Activated B cell treated with CpG ODN at 0.5 μM for 24 hours (primary cell): ENCODE measurements around the gene ZNF750. TPM values are rescaled to one million over a fixed set of nuclear protein-coding genes. Genes with fewer than 3 reads are reported as not detected.

Experiments used
- ATAC-seq: fragments of 200-7000 bp; cut with Tn5 transposase; one replicate; pipeline ENCODE4 v1.10.0; 2021; ENCODE audit warnings: low read depth, mild to moderate bottlenecking, moderate library complexity
- CTCF ChIA-PET: fragments of 350-600 bp; sonication (Branson Sonifier 250); formaldehyde crosslinking; loops from one replicate; lab custom pipeline; 2021; ENCODE audit warnings: antibody characterized with exemption; lab: Charles Lee
- POLR2A ChIA-PET: fragments of 350-600 bp; sonication (Branson Sonifier 250); formaldehyde crosslinking; loops from one replicate; lab custom pipeline; 2021; ENCODE audit warnings: antibody characterized with exemption; lab: Charles Lee
- DNase-seq: peaks from one replicate; pipeline ENCODE4 v3.0.0; 2022
- H3K27ac Mint-ChIP-seq: one replicate; pipeline ENCODE4 v1.8.0; 2020; ENCODE audit warnings: mixed read lengths
- H3K27me3 Mint-ChIP-seq: one replicate; pipeline ENCODE4 v1.8.0; 2021; ENCODE audit warnings: mixed read lengths
- H3K36me3 Mint-ChIP-seq: one replicate; pipeline ENCODE4 v1.8.0; 2021; ENCODE audit warnings: low read depth, mixed read lengths
- H3K4me1 Mint-ChIP-seq: one replicate; pipeline ENCODE4 v1.8.0; 2021; ENCODE audit warnings: mixed read lengths
- H3K4me3 Mint-ChIP-seq: one replicate; pipeline ENCODE4 v1.8.0; 2020; ENCODE audit warnings: mild to moderate bottlenecking, mixed read lengths
- H3K9me3 Mint-ChIP-seq: one replicate; pipeline ENCODE4 v1.8.0; 2020; ENCODE audit warnings: mixed read lengths
- intact Hi-C: fragments of 100-400 bp; cut with micrococcal nuclease; formaldehyde crosslinking; loops from one replicate; pipeline ENCODE4 v1.15.1; 2024
- total RNA-seq: library from RNA; stranded (reverse); gene quantifications from 2 replicates; pipeline ENCODE4 v1.2.3, GENCODE V29; 2022
- TF ChIP-seq, protein P1 (sequence below): fragments of 200-600 bp; IDR thresholded peaks from one replicate; pipeline ENCODE4 v1.8.0; 2022; ENCODE audit warnings: antibody characterized with exemption, mild to moderate bottlenecking

ZNF750 gene
- total RNA-seq, 1 donor from 2014 or later = not detected

DNA sequence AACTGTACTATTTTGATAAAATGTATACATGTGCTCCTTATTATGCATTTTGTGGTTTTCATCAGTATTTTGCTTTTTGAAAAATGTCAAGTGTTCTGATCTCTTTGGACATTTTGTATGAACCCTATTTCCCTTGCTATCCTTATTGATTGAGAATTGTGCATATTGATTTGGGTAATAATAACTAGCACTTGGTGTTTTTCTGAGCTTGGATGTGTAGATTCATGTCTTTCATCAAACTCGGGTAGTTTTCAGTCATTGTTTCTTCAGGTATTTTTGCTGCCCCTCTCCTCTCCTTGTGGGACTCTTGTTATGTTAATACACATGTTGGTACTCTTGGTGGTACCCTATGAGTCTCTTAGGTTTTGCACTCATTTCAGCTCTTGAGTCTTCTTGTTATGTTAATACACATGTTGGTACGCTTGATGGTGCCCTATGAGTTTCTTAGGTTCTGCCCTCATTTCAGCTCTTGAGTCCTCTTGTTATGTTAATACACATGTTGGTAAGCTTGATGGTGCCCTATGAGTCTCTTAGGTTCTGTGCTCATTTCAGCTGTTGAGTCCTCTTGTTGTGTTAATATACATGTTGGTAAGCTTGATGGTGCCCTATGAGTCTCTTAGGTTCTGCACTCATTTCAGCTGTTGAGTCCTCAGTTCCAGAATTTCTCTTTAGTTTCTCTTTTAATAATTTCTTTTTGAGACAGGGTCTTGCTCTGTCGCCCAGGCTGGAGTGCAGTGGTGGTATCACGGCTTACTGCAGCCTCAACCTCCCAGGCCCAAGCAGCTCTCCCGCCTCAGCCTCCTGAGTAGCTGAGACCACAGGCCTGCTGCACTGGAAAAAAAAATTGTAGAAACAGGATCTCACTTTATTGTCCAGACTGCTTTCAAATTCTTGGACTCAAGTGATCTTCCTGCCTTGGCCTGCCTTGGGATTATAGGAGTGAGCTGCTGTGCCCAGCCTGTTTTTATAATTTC, 19.3 kb downstream of the ZNF750 start:
- POLR2A ChIA-PET = interaction anchor here (0.8 kb wide), 1 partner anchor 51 kb away, joined by 4 read pairs; no protein-coding TSS in a partner anchor
- TF ChIP-seq, protein P1, sequence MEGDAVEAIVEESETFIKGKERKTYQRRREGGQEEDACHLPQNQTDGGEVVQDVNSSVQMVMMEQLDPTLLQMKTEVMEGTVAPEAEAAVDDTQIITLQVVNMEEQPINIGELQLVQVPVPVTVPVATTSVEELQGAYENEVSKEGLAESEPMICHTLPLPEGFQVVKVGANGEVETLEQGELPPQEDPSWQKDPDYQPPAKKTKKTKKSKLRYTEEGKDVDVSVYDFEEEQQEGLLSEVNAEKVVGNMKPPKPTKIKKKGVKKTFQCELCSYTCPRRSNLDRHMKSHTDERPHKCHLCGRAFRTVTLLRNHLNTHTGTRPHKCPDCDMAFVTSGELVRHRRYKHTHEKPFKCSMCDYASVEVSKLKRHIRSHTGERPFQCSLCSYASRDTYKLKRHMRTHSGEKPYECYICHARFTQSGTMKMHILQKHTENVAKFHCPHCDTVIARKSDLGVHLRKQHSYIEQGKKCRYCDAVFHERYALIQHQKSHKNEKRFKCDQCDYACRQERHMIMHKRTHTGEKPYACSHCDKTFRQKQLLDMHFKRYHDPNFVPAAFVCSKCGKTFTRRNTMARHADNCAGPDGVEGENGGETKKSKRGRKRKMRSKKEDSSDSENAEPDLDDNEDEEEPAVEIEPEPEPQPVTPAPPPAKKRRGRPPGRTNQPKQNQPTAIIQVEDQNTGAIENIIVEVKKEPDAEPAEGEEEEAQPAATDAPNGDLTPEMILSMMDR = no peak
- Mint-ChIP-seq H3K36me3 (peaks cover 30% of the 10 kb centered on the region), H3K27me3 (no peaks in the 10 kb centered on the region), H3K27ac (no peak overlapping the region), H3K9me3 (peaks cover 5% of the 10 kb centered on the region), H3K4me3 (no peak overlapping the region), H3K4me1 (peaks cover 29% of the 10 kb centered on the region)
- CTCF ChIA-PET = interaction anchor here (0.9 kb wide), 1 partner anchor 9 kb away, joined by 3 read pairs; no protein-coding TSS in a partner anchor
- intact Hi-C loops = no loop called here
- ATAC-seq = no peak
- DNase-seq = no peak

DNA sequence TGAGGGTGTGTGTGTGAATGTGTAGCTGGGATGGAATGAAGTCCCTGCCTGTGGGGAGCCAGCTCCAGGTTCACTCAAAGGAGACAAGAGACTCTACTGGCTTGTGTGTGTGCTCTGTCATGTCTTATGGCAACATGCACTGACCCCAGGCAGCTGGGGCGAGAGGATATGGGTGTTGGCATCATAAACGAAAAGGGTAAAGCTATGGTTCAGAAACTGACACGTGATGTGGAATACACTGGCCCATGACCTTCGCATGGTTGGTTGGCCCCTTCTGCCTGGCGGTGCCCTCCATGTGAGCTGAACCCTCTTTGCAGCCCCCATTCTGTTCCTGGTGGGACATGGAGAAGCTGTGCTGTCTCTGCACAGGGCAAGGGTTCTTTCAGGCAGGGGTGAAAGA, 21.9 kb downstream of the ZNF750 start:
- intact Hi-C loops = no loop called here
- TF ChIP-seq, protein P1 = no peak
- Mint-ChIP-seq H3K9me3 (peaks cover 5% of the 10 kb centered on the region), H3K27me3 (no peaks in the 10 kb centered on the region), H3K4me1 (peaks cover 29% of the 10 kb centered on the region), H3K36me3 (peaks cover 52% of the 10 kb centered on the region), H3K27ac (peak overlapping the region; percentile 32), H3K4me3 (peak overlapping the region; percentile 3)
- no peak for DNase-seq
- peak; percentile 35 for ATAC-seq
- POLR2A ChIA-PET = interaction anchor here (0.5 to 3.7 kb wide), 6 partner anchors 43 to 301 kb away, joined by 3 to 28 read pairs (median 13); no protein-coding TSS in a partner anchor
- CTCF ChIA-PET = interaction anchor here (1.0 to 2.9 kb wide), 5 partner anchors 36 to 96 kb away, joined by 4 to 16 read pairs (median 10); no protein-coding TSS in a partner anchor

DNA sequence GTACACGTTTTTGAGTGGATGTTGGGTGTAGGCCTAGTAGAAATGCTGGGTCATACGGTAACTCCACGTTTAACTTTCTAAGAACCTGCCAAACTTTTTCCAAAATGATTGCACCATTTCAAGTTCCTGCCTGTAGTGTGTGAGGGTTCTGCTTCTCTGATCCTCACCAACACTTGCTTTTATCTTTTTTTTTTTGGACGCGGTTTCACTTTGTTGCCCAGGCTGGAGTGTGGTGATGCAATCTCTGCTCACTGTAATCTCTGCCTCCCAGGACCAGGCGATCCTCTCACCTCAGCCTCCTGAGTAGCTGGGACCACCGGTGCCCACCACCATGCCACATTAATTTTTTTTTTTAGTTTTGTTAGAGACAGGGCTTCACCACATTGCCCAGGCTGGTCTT, 23.5 kb downstream of the ZNF750 start:
- Mint-ChIP-seq H3K4me1 (peaks cover 29% of the 10 kb centered on the region), H3K27ac (no peak overlapping the region), H3K27me3 (no peaks in the 10 kb centered on the region), H3K4me3 (no peak overlapping the region), H3K36me3 (peaks cover 55% of the 10 kb centered on the region), H3K9me3 (peaks cover 5% of the 10 kb centered on the region)
- DNase-seq (no peak), ATAC-seq (no peak)
- TF ChIP-seq, protein P1 = no peak
- ChIA-PET POLR2A (interaction anchor here (3.7 kb wide), 1 partner anchor 69 kb away, joined by 12 read pairs; no protein-coding TSS in a partner anchor), CTCF (no interaction called here)
- intact Hi-C loops = no loop called here

DNA sequence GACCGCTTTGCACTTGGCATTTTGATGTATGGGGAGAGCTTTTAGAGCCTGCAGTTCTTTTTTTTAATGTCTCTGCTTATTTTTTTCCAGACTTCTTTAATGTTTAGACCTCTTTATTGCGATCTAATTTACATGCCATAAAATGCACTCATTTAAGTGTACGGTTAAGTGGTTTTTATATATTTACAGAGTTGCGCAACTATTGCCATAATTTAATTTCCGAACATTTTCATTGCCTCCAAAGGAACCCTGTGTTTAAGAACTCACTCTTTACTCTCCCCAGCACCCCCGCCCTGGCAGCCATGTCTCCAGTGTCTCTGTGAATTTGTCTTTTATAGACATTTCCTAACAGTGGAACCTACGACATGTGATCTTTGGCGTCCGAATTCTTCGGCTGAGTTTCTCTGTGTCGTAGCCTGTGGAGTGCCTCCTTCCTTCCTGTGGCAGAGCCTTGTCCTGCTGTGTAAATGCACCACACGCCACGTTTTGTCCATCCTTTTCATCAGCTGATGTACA, 24.0 kb downstream of the ZNF750 start:
- DNase-seq (no peak), ATAC-seq (no peak)
- intact Hi-C loops = no loop called here
- no peak overlapping the region for H3K4me3 Mint-ChIP-seq
- no peak overlapping the region for H3K27ac Mint-ChIP-seq
- POLR2A ChIA-PET = interaction anchor here (3.7 kb wide), 1 partner anchor 70 kb away, joined by 12 read pairs; no protein-coding TSS in a partner anchor
- peaks cover 29% of the 10 kb centered on the region for H3K4me1 Mint-ChIP-seq
- TF ChIP-seq, protein P1 = no peak
- H3K9me3 Mint-ChIP-seq = peaks cover 5% of the 10 kb centered on the region
- CTCF ChIA-PET = no interaction called here
- no peaks in the 10 kb centered on the region for H3K27me3 Mint-ChIP-seq
- H3K36me3 Mint-ChIP-seq = peaks cover 57% of the 10 kb centered on the region

DNA sequence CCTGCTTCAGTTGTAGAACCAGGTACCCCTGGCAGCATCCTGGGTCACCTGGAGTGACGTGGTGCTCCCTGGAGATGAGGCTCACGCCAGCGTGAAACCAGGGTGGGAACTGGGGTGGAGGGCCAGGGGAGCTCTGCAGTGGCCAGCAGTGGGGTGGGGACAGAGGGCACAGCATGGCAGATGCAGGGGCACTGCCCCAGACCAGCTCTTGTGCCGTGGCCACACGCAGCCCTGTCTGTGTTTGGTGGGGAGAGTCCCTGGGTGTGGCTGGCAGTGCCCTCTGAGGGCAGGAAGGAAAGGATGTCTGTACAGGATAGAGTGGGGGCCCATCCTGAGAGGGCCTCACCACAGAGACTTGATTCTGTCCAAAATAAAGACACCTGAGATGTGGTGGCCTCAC, 24.5 kb downstream of the ZNF750 start:
- TF ChIP-seq, protein P1 = no peak
- CTCF ChIA-PET = no interaction called here
- Mint-ChIP-seq H3K36me3 (peaks cover 59% of the 10 kb centered on the region), H3K27me3 (no peaks in the 10 kb centered on the region), H3K4me3 (no peak overlapping the region), H3K4me1 (peaks cover 27% of the 10 kb centered on the region), H3K9me3 (peaks cover 2% of the 10 kb centered on the region), H3K27ac (no peak overlapping the region)
- intact Hi-C loops = no loop called here
- ATAC-seq = no peak
- DNase-seq = no peak
- POLR2A ChIA-PET = no interaction called here
